Thyroid gland (tissue), 4 donors: ENCODE measurements around the gene MCEMP1. TPM values are rescaled to one million over a fixed set of nuclear protein-coding genes. Genes with fewer than 3 reads are reported as not detected.

Experiments
- DNase-seq, 2 donors: peaks; one replicate each; pipeline ENCODE4 v3.0.0-alpha.2; 2019
- H3K27ac ChIP-seq, 3 donors: fragments of 200-600 bp; sonication (generic); 1 replicate in 2 of 3; 2 replicates in 1 of 3; pipeline ENCODE4 v1.5.1; 2016 to 2019; ENCODE audit warnings: mild to moderate bottlenecking in 1 of 3, moderate library complexity in 1 of 3
- H3K27me3 ChIP-seq: fragments of 200-600 bp; sonication (generic); one replicate; pipeline ENCODE4 v1.5.1; 2019
- H3K36me3 ChIP-seq, 2 donors: fragments of 200-600 bp; sonication (generic); one replicate each; pipeline ENCODE4 v1.5.1; 2016 to 2019
- H3K4me1 ChIP-seq, 2 donors: fragments of 200-600 bp; sonication (generic); one replicate each; pipeline ENCODE4 v1.5.1; 2017 to 2019
- H3K4me3 ChIP-seq, 3 donors: fragments of 200-600 bp; sonication (generic); replicated peaks in 1 of 3; 1 replicate in 2 of 3; 2 replicates in 1 of 3; pipeline ENCODE4 v1.5.1; 2016; ENCODE audit warnings: mild to moderate bottlenecking in 1 of 3
- H3K9me3 ChIP-seq: fragments of 200-600 bp; sonication (generic); one replicate; pipeline ENCODE4 v1.5.1; 2017
- POLR2A ChIP-seq, 2 donors: fragments of 450-650 bp; IDR thresholded peaks; one replicate each; pipeline ENCODE4 v1.6.1; 2017; ENCODE audit warnings: antibody characterized with exemption in 2 of 2, mild to moderate bottlenecking in 2 of 2, moderate library complexity in 1 of 2
- WGBS, 2 donors: methylation state at CpG; one replicate each; pipeline ENCODE4 v1.1.5; 2017; 5-methylcytosine and 5-hydroxymethylcytosine counted together
- intact Hi-C: fragments of 100-400 bp; cut with DNase I; formaldehyde crosslinking; loops from one replicate; pipeline ENCODE4 v1.15.1; 2023
- total RNA-seq, 4 donors: library from RNA; depleted of rRNA; stranded (reverse); fragments of >200 nt; gene quantifications; one replicate each; pipeline ENCODE4 v1.2.3, GENCODE V29; 2016
- TF ChIP-seq, protein P1 (sequence below), 6 experiments: fragments of 200-600 bp in 3 of 6; fragments of 450-650 bp in 3 of 6; sonication (generic) in 3 of 6; IDR thresholded peaks; one replicate each; pipeline ENCODE4 v1.5.1; 2016 to 2019; ENCODE audit warnings: antibody characterized with exemption in 6 of 6, mild to moderate bottlenecking in 2 of 6, inconsistent platforms in 1 of 6, moderate library complexity in 1 of 6

Gene MCEMP1
- total RNA-seq, 4 donors from 2014 or later: 0.54 to 1.7 TPM; not detected in 2

DNA sequence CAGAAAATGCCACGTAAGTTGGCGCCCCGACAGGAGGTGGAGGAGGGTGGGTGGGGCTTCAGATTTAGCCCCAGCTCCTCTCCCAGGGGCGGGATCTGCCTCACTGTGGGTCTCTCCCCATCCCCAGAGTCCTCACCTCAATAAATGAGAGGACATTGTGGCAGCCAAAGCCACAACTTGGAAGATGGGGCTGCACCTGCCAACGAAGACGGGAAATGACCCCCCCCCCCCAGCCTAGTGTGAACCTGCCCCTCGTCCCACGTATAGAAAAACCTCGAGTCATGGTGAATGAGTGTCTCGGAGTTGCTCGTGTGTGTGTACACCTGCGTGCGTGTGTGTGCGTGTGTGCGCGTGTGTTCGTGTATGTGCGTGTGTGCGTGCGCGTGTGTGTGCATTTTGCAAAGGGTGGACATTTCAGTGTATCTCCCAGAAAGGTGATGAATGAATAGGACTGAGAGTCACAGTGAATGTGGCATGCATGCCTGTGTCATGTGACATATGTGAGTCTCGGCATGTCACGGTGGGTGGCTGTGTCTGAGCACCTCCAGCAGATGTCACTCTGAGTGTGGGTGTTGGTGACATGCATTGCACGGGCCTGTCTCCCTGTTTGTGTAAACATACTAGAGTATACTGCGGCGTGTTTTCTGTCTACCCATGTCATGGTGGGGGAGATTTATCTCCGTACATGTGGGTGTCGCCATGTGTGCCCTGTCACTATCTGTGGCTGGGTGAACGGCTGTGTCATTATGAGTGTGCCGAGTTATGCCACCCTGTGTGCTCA lies 2.3 kb downstream of the MCEMP1 start:
- 54 to 57% methylated on average over 27 to 30 of the region's 30 CpGs for WGBS, 2 donors
- Histone ChIP-seq H3K9me3 (no peaks in the 10 kb centered on the region), H3K4me1 (peaks cover 6 to 9% of the 10 kb centered on the region in 2 donors), H3K4me3 (no peak overlapping the region), H3K36me3 (peaks cover 0 to 10% of the 10 kb centered on the region in 2 donors), H3K27me3 (no peaks in the 10 kb centered on the region), H3K27ac (no peak overlapping the region)
- DNase-seq: no peak
- intact Hi-C loops: no loop called here
- TF ChIP-seq POLR2A (IDR thresholded peaks at IDR 0.05): no peak
- TF ChIP-seq, protein P1, sequence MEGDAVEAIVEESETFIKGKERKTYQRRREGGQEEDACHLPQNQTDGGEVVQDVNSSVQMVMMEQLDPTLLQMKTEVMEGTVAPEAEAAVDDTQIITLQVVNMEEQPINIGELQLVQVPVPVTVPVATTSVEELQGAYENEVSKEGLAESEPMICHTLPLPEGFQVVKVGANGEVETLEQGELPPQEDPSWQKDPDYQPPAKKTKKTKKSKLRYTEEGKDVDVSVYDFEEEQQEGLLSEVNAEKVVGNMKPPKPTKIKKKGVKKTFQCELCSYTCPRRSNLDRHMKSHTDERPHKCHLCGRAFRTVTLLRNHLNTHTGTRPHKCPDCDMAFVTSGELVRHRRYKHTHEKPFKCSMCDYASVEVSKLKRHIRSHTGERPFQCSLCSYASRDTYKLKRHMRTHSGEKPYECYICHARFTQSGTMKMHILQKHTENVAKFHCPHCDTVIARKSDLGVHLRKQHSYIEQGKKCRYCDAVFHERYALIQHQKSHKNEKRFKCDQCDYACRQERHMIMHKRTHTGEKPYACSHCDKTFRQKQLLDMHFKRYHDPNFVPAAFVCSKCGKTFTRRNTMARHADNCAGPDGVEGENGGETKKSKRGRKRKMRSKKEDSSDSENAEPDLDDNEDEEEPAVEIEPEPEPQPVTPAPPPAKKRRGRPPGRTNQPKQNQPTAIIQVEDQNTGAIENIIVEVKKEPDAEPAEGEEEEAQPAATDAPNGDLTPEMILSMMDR (IDR thresholded peaks at IDR 0.05): no peak

DNA sequence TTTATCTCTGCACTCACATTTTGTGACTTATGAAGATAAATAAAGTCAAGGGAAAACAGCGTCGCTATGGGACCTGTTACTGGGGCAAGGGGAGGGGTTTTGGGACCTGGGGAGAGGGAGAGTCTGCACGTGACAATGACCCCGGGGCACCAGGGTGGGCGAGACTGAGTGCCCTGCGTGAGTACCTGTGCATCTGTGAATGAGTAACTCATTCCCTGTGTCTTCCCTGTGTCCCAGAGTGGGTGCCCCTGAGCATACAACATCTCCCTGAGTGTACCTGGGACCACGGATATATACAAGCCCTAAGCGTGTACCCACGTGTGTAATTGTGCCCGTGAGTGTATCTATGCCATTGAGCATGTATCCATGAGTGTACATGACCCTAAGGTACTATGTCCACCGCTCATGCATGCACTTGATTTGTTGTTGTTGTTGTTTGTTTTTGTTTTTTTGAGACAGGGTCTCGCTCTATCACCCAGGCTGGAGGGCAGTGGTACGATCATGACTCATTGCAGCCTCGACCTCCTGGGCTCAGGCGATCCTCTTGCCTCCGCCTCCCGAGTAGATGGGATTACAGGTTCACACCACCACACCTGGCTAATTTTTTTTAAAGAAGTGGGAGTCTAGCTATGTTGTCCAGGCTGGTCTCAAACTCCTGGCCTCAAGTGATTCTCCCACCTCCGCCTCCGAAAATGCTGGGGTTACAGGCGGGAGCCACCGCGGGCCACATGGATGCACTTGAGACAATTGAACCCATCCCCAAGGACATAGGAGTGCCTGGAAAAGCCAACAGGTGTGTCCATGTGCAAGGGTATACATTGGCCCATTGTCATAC lies 3.1 kb downstream of the MCEMP1 start:
- Histone ChIP-seq H3K27ac (no peak overlapping the region), H3K4me3 (peak overlapping the region in 1 of 3 donors; percentile 84), H3K9me3 (no peaks in the 10 kb centered on the region), H3K27me3 (no peaks in the 10 kb centered on the region), H3K4me1 (peaks cover 6 to 9% of the 10 kb centered on the region in 2 donors), H3K36me3 (peaks cover 0 to 10% of the 10 kb centered on the region in 2 donors)
- WGBS, 2 donors: 54 to 56% methylated on average over 22 of the region's 22 CpGs
- TF ChIP-seq POLR2A (IDR thresholded peaks at IDR 0.05): no peak
- TF ChIP-seq, protein P1 (IDR thresholded peaks at IDR 0.05): no peak
- no peak for DNase-seq
- intact Hi-C loops: loop anchor here (2.0 to 10.0 kb wide), 3 partner anchors 43 to 115 kb away; partner anchors contain the start of gene STXBP2

DNA sequence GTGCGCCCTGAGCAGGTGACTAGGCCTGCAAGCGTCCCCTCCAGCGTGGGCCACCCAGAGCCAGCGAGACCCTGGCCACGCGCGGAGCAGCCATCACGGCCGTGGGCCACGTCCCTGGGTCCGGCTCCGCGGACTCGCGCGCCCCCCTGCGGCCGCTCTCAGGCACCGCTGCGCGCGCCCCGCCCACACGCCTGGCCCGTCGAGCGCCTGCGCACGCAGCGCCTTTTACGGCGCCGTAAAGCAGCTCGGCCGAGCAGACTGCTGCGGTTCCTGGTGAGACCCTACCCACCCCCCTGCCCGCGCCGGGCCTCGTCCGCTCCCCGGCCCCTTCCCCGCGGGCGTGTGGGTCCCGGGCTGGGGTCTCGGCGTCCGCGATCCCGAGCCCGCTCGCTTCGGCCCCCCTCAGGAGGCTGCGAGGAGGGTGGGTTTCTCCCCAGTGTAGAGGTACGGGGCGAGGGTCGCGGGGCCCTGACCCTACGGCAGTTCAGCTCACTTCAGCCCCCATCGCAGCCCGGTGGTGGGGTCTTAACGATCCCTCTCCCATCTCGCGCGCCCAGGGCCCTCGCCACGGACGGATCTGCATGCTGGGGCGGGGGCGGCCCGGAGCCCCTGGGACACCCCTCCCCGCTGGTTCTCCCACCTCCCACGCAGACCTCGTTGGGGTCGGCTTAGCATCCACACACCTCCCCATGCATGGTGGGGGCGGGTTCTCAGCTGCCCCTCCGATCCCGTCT lies 3.9 kb downstream of the MCEMP1 start, which contains the start of gene TRAPPC5:
TRAPPC5 (plus strand) TSS at position 228 of the 734 bp plus-strand sequence. CDS start 1,421 bp downstream, outside the sequence.
- H3K27me3 ChIP-seq: no peaks in the 10 kb centered on the region
- H3K9me3 ChIP-seq: no peaks in the 10 kb centered on the region
- peak; percentile 81 to 82 for DNase-seq
- H3K27ac ChIP-seq: peak within 1 kb of the TSS; percentile 54 to 86 (median 66)
- peaks cover 0 to 10% of the 10 kb centered on the region in 2 donors for H3K36me3 ChIP-seq
- H3K4me1 ChIP-seq: peaks cover 6 to 9% of the 10 kb centered on the region in 2 donors
- WGBS, 2 donors: 1 to 3% methylated on average over 10 to 21 of the region's 79 CpGs
- intact Hi-C loops: loop anchor here (2.0 to 10.0 kb wide), 3 partner anchors 43 to 114 kb away; partner anchors contain the start of gene STXBP2
- TF ChIP-seq POLR2A (IDR thresholded peaks at IDR 0.05): peak in 1 of 2 donors; percentile 65
- TF ChIP-seq, protein P1 (IDR thresholded peaks at IDR 0.05): peak; percentile 24 to 99 (median 98)
- H3K4me3 ChIP-seq: peak within 1 kb of the TSS; percentile 84 to 99 (median 96)

DNA sequence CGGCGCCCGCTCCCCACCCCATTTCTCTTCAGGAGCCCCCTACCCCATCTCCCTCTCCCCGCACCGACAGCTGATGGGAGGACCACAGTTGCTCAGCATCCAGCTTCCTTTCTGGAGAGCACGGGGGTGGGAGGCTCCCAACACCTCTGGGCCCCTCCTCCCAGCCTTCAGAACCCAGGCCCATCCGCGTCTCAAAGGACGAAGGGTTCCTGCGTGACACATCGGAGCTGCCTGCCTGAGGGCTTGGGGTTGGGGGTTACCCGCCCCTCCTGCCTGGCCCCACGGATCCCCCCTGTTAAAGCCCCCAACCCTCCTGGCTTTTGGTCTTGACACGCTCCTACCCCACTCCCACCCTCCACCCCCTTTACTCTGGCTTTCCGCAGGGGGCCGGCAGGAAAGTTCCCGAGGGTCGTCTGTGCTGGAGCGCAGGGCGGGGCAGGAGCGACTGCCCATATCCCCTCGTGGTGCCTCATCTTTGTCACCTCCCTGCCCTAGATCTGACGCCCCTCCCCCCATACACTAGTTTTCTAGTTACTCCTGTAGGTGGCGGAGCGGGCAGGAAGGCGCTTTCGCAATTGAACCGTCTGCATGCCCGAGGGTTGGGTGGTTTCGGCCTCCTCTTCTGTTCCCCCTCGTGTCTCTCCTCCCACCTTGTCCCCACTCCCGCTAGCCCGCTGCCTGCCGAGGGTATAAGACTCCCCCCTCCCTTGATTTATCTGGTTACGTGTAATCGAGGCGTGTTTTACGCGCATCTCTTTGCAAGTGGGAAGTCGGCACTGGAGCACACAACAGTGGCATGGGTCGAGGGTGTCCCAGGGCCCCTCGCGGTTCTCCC lies 4.7 kb downstream of the MCEMP1 start:
- intact Hi-C loops: loop anchor here (2.0 to 10.0 kb wide), 3 partner anchors 44 to 113 kb away; partner anchors contain the start of gene STXBP2
- Histone ChIP-seq H3K9me3 (no peaks in the 10 kb centered on the region), H3K27ac (peak overlapping the region in 2 of 3 donors; percentile 66 to 86), H3K4me1 (peaks cover 6 to 9% of the 10 kb centered on the region in 2 donors), H3K4me3 (peak overlapping the region; percentile 84 to 99 (median 96)), H3K27me3 (no peaks in the 10 kb centered on the region), H3K36me3 (peaks cover 0 to 10% of the 10 kb centered on the region in 2 donors)
- DNase-seq: peak; percentile 81 to 82
- 5 to 7% methylated on average over 37 to 43 of the region's 43 CpGs for WGBS, 2 donors
- TF ChIP-seq, protein P1 (IDR thresholded peaks at IDR 0.05): peak in 4 of 6 experiments; percentile 41 to 60 (median 54)
- no peak for TF ChIP-seq POLR2A (IDR thresholded peaks at IDR 0.05)
